ENCODE results near the gene PTPRA. TPM values are rescaled to one million over a fixed set of nuclear protein-coding genes. Genes with fewer than 3 reads are reported as not detected.

The PTPRA gene
- total RNA-seq, 1 donor from 2014 or later, result 54.3 TPM

GRCh38 chr20:2920473-2920872 lies 47.2 kb downstream of the PTPRA start:
- Mint-ChIP-seq H3K4me1 (ENCODE audit: low read depth) (peaks cover 11% of the 10 kb centered on the region), H3K4me3 (ENCODE audit: unreplicated experiment) (no peak overlapping the region), H3K27ac (ENCODE audit: unreplicated experiment) (no peak overlapping the region), H3K27me3 (ENCODE audit: low read depth) (no peaks in the 10 kb centered on the region), H3K36me3 (ENCODE audit: low read depth) (peaks cover 9% of the 10 kb centered on the region), H3K9me3 (ENCODE audit: low read depth) (no peaks in the 10 kb centered on the region)
- no peak for DNase-seq (ENCODE audit: low spot score)
- TF ChIP-seq, protein P1, sequence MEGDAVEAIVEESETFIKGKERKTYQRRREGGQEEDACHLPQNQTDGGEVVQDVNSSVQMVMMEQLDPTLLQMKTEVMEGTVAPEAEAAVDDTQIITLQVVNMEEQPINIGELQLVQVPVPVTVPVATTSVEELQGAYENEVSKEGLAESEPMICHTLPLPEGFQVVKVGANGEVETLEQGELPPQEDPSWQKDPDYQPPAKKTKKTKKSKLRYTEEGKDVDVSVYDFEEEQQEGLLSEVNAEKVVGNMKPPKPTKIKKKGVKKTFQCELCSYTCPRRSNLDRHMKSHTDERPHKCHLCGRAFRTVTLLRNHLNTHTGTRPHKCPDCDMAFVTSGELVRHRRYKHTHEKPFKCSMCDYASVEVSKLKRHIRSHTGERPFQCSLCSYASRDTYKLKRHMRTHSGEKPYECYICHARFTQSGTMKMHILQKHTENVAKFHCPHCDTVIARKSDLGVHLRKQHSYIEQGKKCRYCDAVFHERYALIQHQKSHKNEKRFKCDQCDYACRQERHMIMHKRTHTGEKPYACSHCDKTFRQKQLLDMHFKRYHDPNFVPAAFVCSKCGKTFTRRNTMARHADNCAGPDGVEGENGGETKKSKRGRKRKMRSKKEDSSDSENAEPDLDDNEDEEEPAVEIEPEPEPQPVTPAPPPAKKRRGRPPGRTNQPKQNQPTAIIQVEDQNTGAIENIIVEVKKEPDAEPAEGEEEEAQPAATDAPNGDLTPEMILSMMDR (IDR thresholded peaks at IDR 0.05), result no peak

GRCh38 chr20:2921506-2921905 lies 48.2 kb downstream of the PTPRA start:
- H3K9me3 Mint-ChIP-seq (ENCODE audit: low read depth), result no peaks in the 10 kb centered on the region
- no peak overlapping the region for H3K27ac Mint-ChIP-seq (ENCODE audit: unreplicated experiment)
- H3K27me3 Mint-ChIP-seq (ENCODE audit: low read depth), result no peaks in the 10 kb centered on the region
- DNase-seq (ENCODE audit: low spot score), result no peak
- TF ChIP-seq, protein P1 (IDR thresholded peaks at IDR 0.05), result no peak
- H3K4me1 Mint-ChIP-seq (ENCODE audit: low read depth), result peaks cover 11% of the 10 kb centered on the region
- H3K4me3 Mint-ChIP-seq (ENCODE audit: unreplicated experiment), result no peak overlapping the region
- peaks cover 14% of the 10 kb centered on the region for H3K36me3 Mint-ChIP-seq (ENCODE audit: low read depth)

GRCh38 chr20:2922957-2923356 lies 49.7 kb downstream of the PTPRA start:
- no peak overlapping the region for H3K4me3 Mint-ChIP-seq (ENCODE audit: unreplicated experiment)
- peaks cover 11% of the 10 kb centered on the region for H3K4me1 Mint-ChIP-seq (ENCODE audit: low read depth)

DNA sequence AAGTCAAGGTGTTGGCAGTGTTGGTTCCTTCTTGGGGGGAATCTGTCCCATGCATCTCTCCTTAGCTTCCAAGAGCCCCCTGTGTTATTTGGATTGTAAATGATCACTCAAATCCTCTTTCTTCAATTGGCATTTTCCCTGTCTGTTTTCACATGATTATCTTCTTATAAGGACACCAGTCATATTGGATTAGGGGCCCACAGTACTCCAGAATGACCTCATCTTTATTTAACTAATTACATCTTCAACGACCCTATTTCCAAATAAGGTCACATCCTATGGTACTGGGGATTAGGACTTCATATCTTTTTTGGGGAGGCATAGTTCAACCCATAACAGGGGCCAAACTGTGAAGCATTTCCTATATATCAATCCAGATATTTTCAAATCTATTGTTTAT lies 57.3 kb downstream of the PTPRA start:
- H3K36me3 Mint-ChIP-seq (ENCODE audit: low read depth), result peaks cover 10% of the 10 kb centered on the region
- no peaks in the 10 kb centered on the region for H3K4me1 Mint-ChIP-seq (ENCODE audit: low read depth)
- H3K9me3 Mint-ChIP-seq (ENCODE audit: low read depth), result no peaks in the 10 kb centered on the region
- no peak overlapping the region for H3K4me3 Mint-ChIP-seq (ENCODE audit: unreplicated experiment)
- no peak overlapping the region for H3K27ac Mint-ChIP-seq (ENCODE audit: unreplicated experiment)
- H3K27me3 Mint-ChIP-seq (ENCODE audit: low read depth), result no peaks in the 10 kb centered on the region
- TF ChIP-seq, protein P1 (IDR thresholded peaks at IDR 0.05), result no peak
- no peak for DNase-seq (ENCODE audit: low spot score)

More at GRCh38 chr20:2922957-2923356, 49.7 kb downstream of the PTPRA start:
- H3K27ac Mint-ChIP-seq (ENCODE audit: unreplicated experiment), result no peak overlapping the region
- no peak for DNase-seq (ENCODE audit: low spot score)
- TF ChIP-seq, protein P1 (IDR thresholded peaks at IDR 0.05), result no peak
- peaks cover 16% of the 10 kb centered on the region for H3K36me3 Mint-ChIP-seq (ENCODE audit: low read depth)
- no peaks in the 10 kb centered on the region for H3K9me3 Mint-ChIP-seq (ENCODE audit: low read depth)
- H3K27me3 Mint-ChIP-seq (ENCODE audit: low read depth), result no peaks in the 10 kb centered on the region

DNA sequence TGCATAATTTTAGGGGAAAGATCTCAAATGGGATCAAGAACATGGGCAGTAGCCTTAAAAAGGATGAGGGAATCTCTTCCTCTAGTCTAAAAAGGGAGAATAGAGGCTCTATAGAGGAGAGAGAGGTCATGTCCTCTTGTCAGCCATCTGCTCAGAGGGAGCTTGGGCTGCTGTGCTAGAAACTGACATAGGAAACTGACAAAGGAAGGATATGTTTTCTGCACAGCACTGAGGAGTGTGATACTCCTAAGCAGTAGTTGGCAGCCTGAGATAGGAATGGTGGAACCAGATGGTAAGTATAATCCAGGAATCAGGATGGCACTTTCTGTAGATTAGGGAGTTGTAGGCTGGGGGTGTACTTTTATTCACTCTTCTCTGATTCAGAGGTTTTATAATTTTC lies 59.2 kb downstream of the PTPRA start:
- Mint-ChIP-seq H3K4me1 (ENCODE audit: low read depth) (no peaks in the 10 kb centered on the region), H3K9me3 (ENCODE audit: low read depth) (no peaks in the 10 kb centered on the region), H3K36me3 (ENCODE audit: low read depth) (peaks cover 3% of the 10 kb centered on the region), H3K4me3 (ENCODE audit: unreplicated experiment) (no peak overlapping the region), H3K27ac (ENCODE audit: unreplicated experiment) (no peak overlapping the region), H3K27me3 (ENCODE audit: low read depth) (no peaks in the 10 kb centered on the region)
- TF ChIP-seq, protein P1 (IDR thresholded peaks at IDR 0.05), result no peak
- no peak for DNase-seq (ENCODE audit: low spot score)
